HG03558 (cell line): ENCODE measurements around the gene RAI1.

ENCODE experiments used
- ATAC-seq: cut with Tn5 transposase; IDR thresholded peaks from one replicate; pipeline ENCODE4 v1.9.1; 2021; ENCODE audit warnings: moderate number of reproducible peaks; ENCODE audit not compliant: unreplicated experiment; ENCODE audit errors: extremely low read depth

The RAI1 gene

GRCh38 chr17:17847726-17848125 lies 166.5 kb downstream of the RAI1 start:
- no peak for ATAC-seq

- ATAC-seq = no peak
These were observed 167.2 kb downstream of the RAI1 start for GRCh38 chr17:17848311-17849082.

- ATAC-seq = no peak
These were observed 168.0 kb downstream of the RAI1 start for GRCh38 chr17:17849147-17849820.

GRCh38 chr17:17849845-17850373 lies 168.7 kb downstream of the RAI1 start:
- ATAC-seq = no peak

- ATAC-seq = no peak
These were observed 170.1 kb downstream of the RAI1 start for GRCh38 chr17:17851103-17852002.

GRCh38 chr17:17852930-17853329 lies 171.7 kb downstream of the RAI1 start:
- ATAC-seq = no peak

GRCh38 chr17:17853811-17854447 lies 172.7 kb downstream of the RAI1 start:
- ATAC-seq = no peak

- no peak for ATAC-seq
These were observed 174.7 kb downstream of the RAI1 start for GRCh38 chr17:17855976-17856375.

- ATAC-seq = no peak
These were observed 175.1 kb downstream of the RAI1 start for GRCh38 chr17:17856386-17856785.

- ATAC-seq = no peak
These were observed 176.2 kb downstream of the RAI1 start for GRCh38 chr17:17857496-17857895.

GRCh38 chr17:17859909-17860765 lies 178.9 kb downstream of the RAI1 start:
- no peak for ATAC-seq

GRCh38 chr17:17860766-17861107 lies 179.5 kb downstream of the RAI1 start:
- ATAC-seq = no peak
